Limb (tissue), 2 donors: ENCODE results near the gene NDUFB11.
A peak's percentile ranks its signal among the peaks of the same experiment; 100 is the strongest.

ENCODE experiments used
- DNase-seq, 2 donors: peaks; one replicate each; pipeline ENCODE4 v3.0.0-alpha.2; 2016; ENCODE audit errors: extremely low spot score in 2 of 2

Gene NDUFB11

GRCh38 chrX:47144626-47145394, at the start of gene NDUFB11, which contains the start of gene RBM10:
TSS of gene NDUFB11 (minus strand) at chrX:47144702. CDS start at chrX:47144679, 23 bp downstream.
TSS of gene RBM10 (plus strand) at chrX:47145221. CDS start at chrX:47147482, 2,261 bp downstream.
- DNase-seq: peak; percentile 90 to 91

GRCh38 chrX:47193475-47194193, 49.1 kb upstream of the NDUFB11 start, which contains the start of gene UBA1:
TSS of gene UBA1 (plus strand) at chrX:47193829. CDS start at chrX:47198803, 4,974 bp downstream.
- peak; percentile 87 to 91 for DNase-seq

GRCh38 chrX:47191806-47192401, 47.4 kb upstream of the NDUFB11 start:
- no peak for DNase-seq

GRCh38 chrX:47191331-47191730, 46.8 kb upstream of the NDUFB11 start:
- DNase-seq: no peak

- DNase-seq: peak; percentile 85 to 89
Observed at GRCh38 chrX:47190445-47191269, 46.2 kb upstream of the NDUFB11 start.

- no peak for DNase-seq
Observed at GRCh38 chrX:47189906-47190305, 45.4 kb upstream of the NDUFB11 start.

- no peak for DNase-seq
Observed at GRCh38 chrX:47187106-47187677, 42.7 kb upstream of the NDUFB11 start.

GRCh38 chrX:47186096-47186740, 41.7 kb upstream of the NDUFB11 start:
- no peak for DNase-seq

- no peak for DNase-seq
Observed at GRCh38 chrX:47185241-47185640, 40.7 kb upstream of the NDUFB11 start.

- no peak for DNase-seq
Observed at GRCh38 chrX:47184486-47184885, 40.0 kb upstream of the NDUFB11 start.

- no peak for DNase-seq
Observed at GRCh38 chrX:47182106-47182700, 37.7 kb upstream of the NDUFB11 start.

GRCh38 chrX:47181301-47181700, 36.8 kb upstream of the NDUFB11 start:
- no peak for DNase-seq

GRCh38 chrX:47180346-47180745, 35.8 kb upstream of the NDUFB11 start:
- DNase-seq: no peak

- no peak for DNase-seq
Observed at GRCh38 chrX:47179928-47180255, 35.4 kb upstream of the NDUFB11 start.

GRCh38 chrX:47179221-47179927, 34.9 kb upstream of the NDUFB11 start:
- no peak for DNase-seq

- no peak for DNase-seq
Observed at GRCh38 chrX:47178337-47178736, 33.8 kb upstream of the NDUFB11 start.

- no peak for DNase-seq
Observed at GRCh38 chrX:47177079-47177478, 32.6 kb upstream of the NDUFB11 start.

- DNase-seq: no peak
Observed at GRCh38 chrX:47176101-47176740, 31.7 kb upstream of the NDUFB11 start.

GRCh38 chrX:47175588-47175980, 31.1 kb upstream of the NDUFB11 start:
- DNase-seq: no peak
